HepG2 (cell line): ENCODE results near the gene RAB3A. TPM values are rescaled to one million over a fixed set of nuclear protein-coding genes. Genes with fewer than 3 reads are reported as not detected.

ENCODE experiments used
- ATAC-seq: fragments of 200-7000 bp; cut with Tn5 transposase; 3 replicates; pipeline ENCODE4 v1.9.1; 2020; ENCODE audit warnings: mild to moderate bottlenecking, moderate library complexity
- BruUV-seq: library from RNA; stranded (reverse); fragments of 400-500 nt; replicated peaks from 2 replicates; lab custom pipeline; 2021; lab: Mats Ljungman, UMichigan
- CTCF ChIA-PET: fragments of 300-600 bp; formaldehyde crosslinking; extraction: SDS; loops from one replicate; lab custom pipeline; 2021; ENCODE audit warnings: low total read pairs, inconsistent platforms, low intra/inter-chr PET ratio; lab: Yijun Ruan, JAX
- POLR2A ChIA-PET: fragments of 350-600 bp; sonication (Branson Sonifier 250); formaldehyde crosslinking; loops from one replicate; lab custom pipeline; 2020; ENCODE audit warnings: antibody characterized with exemption, inconsistent platforms; lab: Yijun Ruan, JAX
- DNase-seq: peaks from one replicate; pipeline ENCODE4 v3.0.0-alpha.2; 2015; ENCODE audit warnings: low spot score
- FAIRE-seq: peaks from 3 replicates; lab custom pipeline; 2011; peaks lifted over from hg19 to GRCh38; lab: Jason Lieb, UNC
- H2AFZ ChIP-seq: one replicate; pipeline ENCODE4 v1.6.1; 2011; ENCODE audit warnings: low read length, inconsistent platforms
- H3K27ac ChIP-seq: fragments of 300-600 bp; 3 replicates; pipeline ENCODE4 v1.8.0; 2011; ENCODE audit warnings: mixed run types, mild to moderate bottlenecking, mixed read lengths, low read length, inconsistent platforms; ENCODE audit not compliant: insufficient read depth; ENCODE audit errors: extremely low read length
- H3K27me3 ChIP-seq, 2 experiments: fragments of 200-600 bp in 1 of 2; 2 replicates in 1 of 2; 3 replicates in 1 of 2; pipeline versions ENCODE4 v1.6.0 to v1.8.0; 2011; ENCODE audit warnings: low read length in 2 of 2, mild to moderate bottlenecking in 2 of 2, moderate library complexity in 2 of 2, inconsistent platforms in 1 of 2; ENCODE audit not compliant: insufficient read depth in 2 of 2, control insufficient read depth in 1 of 2
- H3K36me3 ChIP-seq, 2 experiments: fragments of 200-600 bp in 1 of 2; replicated peaks in 1 of 2; 2 replicates in 1 of 2; 3 replicates in 1 of 2; pipeline versions ENCODE4 v1.5.1 to v1.8.0; 2011; ENCODE audit warnings: low read length in 2 of 2, inconsistent platforms in 1 of 2; ENCODE audit not compliant: insufficient read depth in 2 of 2, control insufficient read depth in 1 of 2
- H3K4me1 ChIP-seq: 2 replicates; pipeline ENCODE4 v1.5.1; 2012; ENCODE audit warnings: low read length, inconsistent platforms; ENCODE audit not compliant: insufficient read depth
- H3K4me2 ChIP-seq: 2 replicates; pipeline ENCODE4 v1.6.0; 2011; ENCODE audit warnings: low read depth, low read length, inconsistent platforms
- H3K4me3 ChIP-seq, 3 experiments: fragments of 200-600 bp in 1 of 3; sonication (generic), shearing (Covaris generic) in 1 of 3; replicated peaks in 1 of 3; 2 replicates each; pipeline ENCODE4 v1.5.1; 2011 to 2016; ENCODE audit warnings: low read length in 3 of 3, inconsistent platforms in 2 of 3, low read depth in 2 of 3, mild to moderate bottlenecking in 2 of 3, control low read depth in 1 of 3, mixed read lengths in 1 of 3; ENCODE audit not compliant: insufficient read depth in 1 of 3
- H3K79me2 ChIP-seq: one replicate; pipeline ENCODE4 v1.6.1; 2011; ENCODE audit warnings: low read length, inconsistent platforms; ENCODE audit not compliant: insufficient read depth
- H3K9ac ChIP-seq: 2 replicates; pipeline ENCODE4 v1.6.0; 2011; ENCODE audit warnings: mild to moderate bottlenecking, low read depth, low read length, inconsistent platforms; ENCODE audit not compliant: insufficient read depth
- H3K9me3 ChIP-seq: 2 replicates; pipeline ENCODE4 v1.5.1; 2012; ENCODE audit warnings: mild to moderate bottlenecking, low read length
- H4K20me1 ChIP-seq: 2 replicates; pipeline ENCODE4 v1.6.0; 2011; ENCODE audit warnings: inconsistent platforms, mild to moderate bottlenecking, low read length, moderate library complexity; ENCODE audit not compliant: insufficient read depth
- AGO2 ChIP-seq: fragments of 200-400 bp; formaldehyde crosslinking; optimal IDR thresholded peaks from 2 replicates; pipeline ENCODE3; 2017; ENCODE audit warnings: mild to moderate bottlenecking, low read depth, low read length, moderate library complexity
- GABPA ChIP-seq, 2 experiments: IDR thresholded peaks; 2 replicates each; pipeline ENCODE4 v1.6.1; 2011 to 2016; ENCODE audit warnings: low read depth in 2 of 2, low read length in 1 of 2, missing biosample characterization in 1 of 2, missing genetic modification characterization in 1 of 2
- MXI1 ChIP-seq: IDR thresholded peaks from 3 replicates; pipeline ENCODE4 v1.6.1; 2012; ENCODE audit warnings: low read depth, low read length, inconsistent platforms, borderline replicate concordance
- RBFOX2 ChIP-seq: fragments of 200-400 bp; formaldehyde crosslinking; IDR thresholded peaks from 2 replicates; pipeline ENCODE4 v1.6.1; 2017; ENCODE audit warnings: low read depth, mild to moderate bottlenecking, low read length
- ZBTB33 ChIP-seq: sonication (generic); formaldehyde crosslinking; IDR thresholded peaks from 2 replicates; pipeline ENCODE4 v1.4.0; 2020; ENCODE audit warnings: missing genetic modification reagents
- ZNF629 ChIP-seq: sonication (generic); formaldehyde crosslinking; conservative IDR thresholded peaks from 2 replicates; pipeline ENCODE4 v1.5.0; 2020; ENCODE audit warnings: missing genetic modification reagents
- ZNF768 ChIP-seq: sonication (generic); formaldehyde crosslinking; IDR thresholded peaks from 2 replicates; pipeline ENCODE4 v1.4.0; 2020; ENCODE audit warnings: missing genetic modification reagents
- WGBS: methylation state at CpG from one replicate; pipeline ENCODE4 v1.1.6; 2017; ENCODE audit warnings: low lambda C conversion rate; 5-methylcytosine and 5-hydroxymethylcytosine counted together
- in situ Hi-C: cut with HindIII; loops from 2 replicates; pipeline ENCODE4 v1.10.0; 2017; ENCODE audit warnings: low pct_unique_long_range_greater_than_20kb; ENCODE audit not compliant: extremely low pct_ligation_motif_present
- intact Hi-C: fragments of 100-400 bp; cut with micrococcal nuclease; formaldehyde crosslinking; loops from one replicate; pipeline ENCODE4 v1.10.0; 2022; ENCODE audit not compliant: unreplicated experiment
- polyA plus RNA-seq, 8 experiments: library from polyadenylated mRNA; depleted of rRNA in 3 of 8; stranded (reverse) in 7 of 8; unstranded in 1 of 8; fragments of >200 nt; fragmentation: Illumina TruSeq in 4 of 8; extraction: Trizol in 4 of 8; gene quantifications; 2 replicates each; pipeline versions ENCODE4 v1.2.1 to v1.2.3, GENCODE V29; 2011 to 2016; ENCODE audit warnings: low read depth in 4 of 8, missing spikeins in 1 of 8, mixed read lengths in 1 of 8; ENCODE audit not compliant: insufficient read depth in 1 of 8
- total RNA-seq, 5 experiments: library from RNA; depleted of rRNA; stranded (reverse); fragments of >200 nt; fragmentation: Illumina TruSeq; extraction: Trizol; gene quantifications; 2 replicates each; pipeline ENCODE4 v1.2.3, GENCODE V29; 2016; ENCODE audit warnings: low read depth in 1 of 5

RAB3A gene
- total and polyA plus RNA-seq, 2 of the 13 experiments (the other 11 are each of a cell fraction or from before 2014, with no cell fraction given) = 0.58 to 0.98 TPM

GRCh38 chr19:18155095-18156087 lies 48.5 kb downstream of the RAB3A start:
- intact Hi-C loops = no loop called here
- no peak for ATAC-seq
- Histone ChIP-seq H3K4me3 (no peak overlapping the region), H3K27me3 (no peaks in the 10 kb centered on the region; a peak in 1 of 5 replicates), H3K4me2 (no peak overlapping the region), H4K20me1 (0 out of 2 replicates have a peak, but pooled peaks cover 11% of the 10 kb centered on the region), H3K79me2 (peaks cover 18% of the 10 kb centered on the region), H3K36me3 (peaks cover 8 to 18% of the 10 kb centered on the region in 2 experiments; a peak in 4 of 5 replicates), H2AFZ (no peak overlapping the region), H3K9me3 (no peaks in the 10 kb centered on the region), H3K9ac (no peak overlapping the region), H3K27ac (no peak overlapping the region), H3K4me1 (peaks cover 50% of the 10 kb centered on the region)
- FAIRE-seq = no peak
- DNase-seq = no peak
- no TSS peak for BruUV-seq
- ChIA-PET CTCF (no interaction called here), POLR2A (interaction anchor here (1.3 to 1.4 kb wide), 3 partner anchors 20 to 161 kb away, joined by 4 to 16 read pairs (median 8); no protein-coding TSS in a partner anchor)
- in situ Hi-C loops = no loop called here
- TF ChIP-seq ZNF629 (CRISPR knock-in tag) = peak; percentile 91
- TF ChIP-seq ZNF768 (CRISPR knock-in tag) = peak; percentile 4; the same call in 1 of the 2 replicates
- no peak for TF ChIP-seq MXI1
- no peak for TF ChIP-seq GABPA (IDR thresholded peaks at IDR 0.05; ENCODE audit: low read depth, low read length)
- TF ChIP-seq GABPA (CRISPR knock-in tag; IDR thresholded peaks at IDR 0.05; ENCODE audit: low read depth) = no peak
- peak; percentile 68 for TF ChIP-seq ZBTB33 (CRISPR knock-in tag)
- TF ChIP-seq AGO2 = peak; percentile 83
- peak; percentile 56; the same call in 1 of the 2 replicates for TF ChIP-seq RBFOX2
- 97% methylated on average over 25 of the region's 43 CpGs for WGBS
